SK-MEL-5 (cell line): ENCODE data around the gene FARP1. TPM values are rescaled to one million over a fixed set of nuclear protein-coding genes. Genes with fewer than 3 reads are reported as not detected.
"Not testable (repeated sequence)": the region's sequence is repeated elsewhere in the genome, so short reads cannot be mapped to it uniquely, and the experiment has no call there.

Source experiments
- DNase-seq: peaks from one replicate; pipeline ENCODE4 v3.0.0-alpha.2; 2016; ENCODE audit warnings: low read depth, low spot score
- in situ Hi-C: cut with HindIII; loops from 2 replicates; pipeline ENCODE4 v1.10.0; 2016; ENCODE audit warnings: low sequenced_read_pairs, high pct_unique_total_duplicates, low pct_unique_long_range_greater_than_20kb
- total RNA-seq: library from RNA; depleted of rRNA; stranded (reverse); fragments of >200 nt; shearing (Covaris generic); gene quantifications from 2 replicates; pipeline ENCODE4 v1.2.3, GENCODE V29; 2014

Gene FARP1
- total RNA-seq, 1 experiment from 2014 or later: 39.8 TPM

- in situ Hi-C loops: no loop called here
- no peak for DNase-seq
Measured at GRCh38 chr13:98368019-98368418, 225.1 kb downstream of the FARP1 start.

DNA sequence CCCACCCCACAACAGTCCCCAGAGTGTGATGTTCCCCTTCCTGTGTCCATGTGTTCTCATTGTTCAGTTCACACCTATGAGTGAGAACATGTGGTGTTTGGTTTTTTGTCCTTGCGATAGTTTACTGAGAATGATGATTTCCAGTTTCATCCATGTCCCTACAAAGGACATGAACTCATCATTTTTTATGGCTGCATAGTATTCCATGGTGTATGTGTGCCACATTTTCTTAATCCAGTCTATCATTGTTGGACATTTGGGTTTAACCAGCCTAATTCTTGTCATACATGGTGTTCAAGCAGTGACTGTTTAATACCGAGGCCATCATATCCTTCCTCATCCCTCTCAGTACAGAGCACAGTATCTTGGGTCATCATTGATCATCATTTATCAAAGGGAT is 226.6 kb downstream of the FARP1 start:
- in situ Hi-C loops: not testable (repeated sequence)

DNA sequence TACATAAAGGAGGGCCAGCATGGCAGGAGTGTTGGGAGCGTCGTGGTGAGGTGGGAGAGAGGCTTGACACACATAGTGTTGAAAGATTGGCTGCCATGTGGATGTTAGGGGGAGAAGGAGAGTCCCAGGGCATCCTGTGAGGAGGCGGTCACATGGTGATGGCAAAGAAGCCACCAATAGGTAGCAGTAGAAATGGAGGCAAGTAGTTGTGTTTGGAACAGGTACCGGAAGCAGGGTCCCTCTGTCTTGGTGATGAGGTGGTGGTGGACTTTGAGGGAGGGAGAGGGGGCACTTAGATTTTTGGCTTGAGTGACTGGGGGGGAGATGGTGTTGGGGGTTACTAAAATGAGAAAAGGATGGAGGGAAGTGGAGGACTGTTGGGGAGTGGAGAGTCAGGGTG is 227.4 kb downstream of the FARP1 start:
- no peak for DNase-seq
- in situ Hi-C loops: no loop called here

More for the DNA sequence above, 226.6 kb downstream of the FARP1 start:
- DNase-seq: not testable (repeated sequence)

DNA sequence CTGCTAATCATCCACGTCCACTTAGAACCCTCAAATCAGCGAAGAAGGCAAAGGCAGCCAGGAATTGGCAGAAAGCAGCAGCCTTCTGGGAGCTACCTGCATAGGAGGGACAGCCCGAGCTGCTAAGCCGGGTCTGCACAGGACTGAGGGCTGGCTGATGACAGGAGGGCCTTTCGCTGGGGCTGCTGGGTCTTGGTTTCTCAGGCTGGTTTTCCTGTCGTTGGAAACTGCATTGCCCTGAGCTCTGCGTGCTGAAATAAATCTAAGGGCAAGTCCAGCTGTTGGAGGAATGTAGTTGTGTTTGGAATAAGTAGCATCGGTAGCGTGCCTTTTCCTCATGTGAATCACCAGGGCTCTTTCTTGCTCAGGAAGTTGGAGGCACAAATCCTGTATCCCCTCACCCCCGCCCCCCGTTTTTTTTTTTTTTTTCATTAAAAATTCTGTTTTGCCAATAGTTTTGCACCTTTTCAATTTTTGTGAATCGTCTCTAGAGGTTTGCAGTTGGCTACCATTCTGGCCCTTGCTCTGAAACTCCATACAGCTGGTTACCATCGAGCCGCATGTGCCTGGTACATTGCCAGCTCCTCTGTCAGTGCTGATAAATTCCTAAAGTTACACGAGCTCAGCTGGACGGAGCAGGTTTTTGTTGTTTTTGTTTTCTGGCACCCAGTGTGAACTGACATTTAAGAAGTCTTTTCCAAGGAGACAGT is 228.1 kb downstream of the FARP1 start:
- in situ Hi-C loops: no loop called here
- DNase-seq: no peak

- in situ Hi-C loops: no loop called here
- DNase-seq: no peak
Measured at GRCh38 chr13:98371516-98372023, 228.7 kb downstream of the FARP1 start.

GRCh38 chr13:98372876-98373275 is 230.0 kb downstream of the FARP1 start:
- DNase-seq: no peak
- in situ Hi-C loops: no loop called here

DNA sequence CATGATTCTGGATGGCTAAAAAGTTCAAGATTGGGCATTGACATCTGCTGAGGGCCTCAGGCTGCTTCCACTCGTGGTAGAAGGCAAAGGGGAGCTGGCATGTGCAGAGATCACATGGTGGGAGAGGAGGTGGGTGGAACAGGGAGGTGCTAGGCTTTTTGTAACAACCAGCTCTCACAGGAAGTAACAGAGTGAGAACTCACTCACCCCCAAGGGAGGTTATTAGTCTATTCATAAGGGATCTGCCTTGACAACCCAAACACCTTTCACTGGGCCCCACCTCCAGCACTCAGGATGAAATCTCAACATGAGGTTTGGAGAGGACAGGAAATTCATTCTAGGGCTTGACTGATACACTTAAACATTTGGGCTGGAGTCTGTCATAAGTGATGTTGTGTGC is 231.9 kb downstream of the FARP1 start:
- no peak for DNase-seq
- in situ Hi-C loops: no loop called here

- DNase-seq: no peak
- in situ Hi-C loops: no loop called here
Measured at GRCh38 chr13:98377635-98378378, 234.9 kb downstream of the FARP1 start.

GRCh38 chr13:98384739-98385138 is 241.8 kb downstream of the FARP1 start:
- in situ Hi-C loops: no loop called here
- DNase-seq: no peak

DNA sequence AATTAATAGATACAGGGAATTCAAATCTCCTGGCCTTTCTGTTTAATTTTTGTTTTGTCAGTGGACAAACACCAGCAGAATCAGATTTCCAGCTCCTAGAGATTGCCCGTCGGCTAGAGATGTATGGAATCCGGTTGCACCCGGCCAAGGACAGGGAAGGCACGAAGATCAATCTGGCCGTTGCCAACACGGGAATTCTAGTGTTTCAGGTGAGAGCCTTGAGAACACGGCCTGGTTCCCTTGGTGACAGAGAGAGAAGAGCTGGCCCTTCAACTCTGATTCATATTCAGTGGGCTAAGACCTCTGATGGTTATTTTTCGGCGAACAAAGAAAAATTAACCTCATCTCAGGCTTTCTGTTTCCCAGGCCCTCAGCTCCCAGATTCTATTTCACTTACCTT is 242.7 kb downstream of the FARP1 start:
- in situ Hi-C loops: no loop called here
- DNase-seq: no peak

- in situ Hi-C loops: no loop called here
- DNase-seq: no peak
Measured at GRCh38 chr13:98386637-98387036, 243.7 kb downstream of the FARP1 start.

- in situ Hi-C loops: no loop called here
- no peak for DNase-seq
Measured at GRCh38 chr13:98389319-98389718, 246.4 kb downstream of the FARP1 start.

GRCh38 chr13:98390086-98390715 is 247.3 kb downstream of the FARP1 start:
- DNase-seq: no peak
- in situ Hi-C loops: no loop called here

- DNase-seq: no peak
- in situ Hi-C loops: no loop called here
Measured at GRCh38 chr13:98393873-98394272, 251.0 kb downstream of the FARP1 start.

GRCh38 chr13:98394820-98395510 is 252.1 kb downstream of the FARP1 start:
- no peak for DNase-seq
- in situ Hi-C loops: no loop called here

GRCh38 chr13:98396071-98396710 is 253.3 kb downstream of the FARP1 start:
- in situ Hi-C loops: no loop called here
- DNase-seq: peak; percentile 15

GRCh38 chr13:98397221-98397620 is 254.3 kb downstream of the FARP1 start:
- in situ Hi-C loops: no loop called here

More at GRCh38 chr13:98397221-98397620, 254.3 kb downstream of the FARP1 start:
- DNase-seq: peak; percentile 70
